Neuronal stem cell (in vitro differentiated cells): Measurements from ENCODE around the gene RAMP1.

ENCODE experiments used
- DNase-seq: peaks from one replicate; pipeline ENCODE4 v3.0.0-alpha.2; 2013; ENCODE audit warnings: low spot score
- H2AFZ ChIP-seq: one replicate; pipeline ENCODE4 v1.6.1; 2013; ENCODE audit warnings: mild to moderate bottlenecking, low read length, inconsistent platforms
- H2AK5ac ChIP-seq: 2 replicates; pipeline ENCODE4 v1.6.1; 2013; ENCODE audit warnings: low read depth, mild to moderate bottlenecking, inconsistent platforms, low read length, moderate library complexity, mixed read lengths
- H2BK120ac ChIP-seq: 2 replicates; pipeline ENCODE4 v1.6.1; 2013; ENCODE audit warnings: low read depth, mild to moderate bottlenecking, inconsistent platforms, low read length, moderate library complexity, mixed read lengths
- H2BK12ac ChIP-seq: one replicate; pipeline ENCODE4 v1.6.1; 2013; ENCODE audit warnings: low read length, inconsistent platforms
- H2BK15ac ChIP-seq: 2 replicates; pipeline ENCODE4 v1.6.1; 2013; ENCODE audit warnings: mild to moderate bottlenecking, low read length, inconsistent platforms, mixed read lengths
- H2BK5ac ChIP-seq: one replicate; pipeline ENCODE4 v1.6.1; 2013; ENCODE audit warnings: inconsistent platforms, mild to moderate bottlenecking, low read length, moderate library complexity
- H3K14ac ChIP-seq: one replicate; pipeline ENCODE4 v1.6.1; 2013; ENCODE audit warnings: low read length, inconsistent platforms
- H3K18ac ChIP-seq: 2 replicates; pipeline ENCODE4 v1.6.1; 2013; ENCODE audit warnings: low read length, inconsistent platforms
- H3K23ac ChIP-seq: 2 replicates; pipeline ENCODE4 v1.6.1; 2013; ENCODE audit warnings: low read depth, mild to moderate bottlenecking, mixed read lengths, low read length, inconsistent platforms; ENCODE audit not compliant: poor library complexity
- H3K27ac ChIP-seq: replicated peaks from 3 replicates; pipeline ENCODE4 v1.5.1; 2013; ENCODE audit warnings: low read length, inconsistent platforms
- H3K27me3 ChIP-seq, 3 experiments: 2 replicates each; pipeline ENCODE4 v1.6.1; 2013; ENCODE audit warnings: low read length in 3 of 3, mild to moderate bottlenecking in 2 of 3, inconsistent platforms in 1 of 3, low read depth in 1 of 3, mixed read lengths in 1 of 3, moderate library complexity in 1 of 3; ENCODE audit not compliant: control insufficient read depth in 3 of 3, insufficient read depth in 3 of 3
- H3K36me3 ChIP-seq, 2 donors: replicated peaks in 1 of 2; 2 replicates each; pipeline ENCODE4 v1.6.1; 2013; ENCODE audit warnings: low read length in 2 of 2; ENCODE audit not compliant: control insufficient read depth in 2 of 2, insufficient read depth in 2 of 2
- H3K4ac ChIP-seq: 2 replicates; pipeline ENCODE4 v1.6.1; 2013; ENCODE audit warnings: inconsistent platforms, mild to moderate bottlenecking, low read length, moderate library complexity
- H3K4me1 ChIP-seq, 2 donors: 1 replicate in 1 of 2; 2 replicates in 1 of 2; pipeline ENCODE4 v1.6.1; 2013; ENCODE audit warnings: low read length in 2 of 2, low read depth in 1 of 2; ENCODE audit not compliant: control insufficient read depth in 2 of 2, insufficient read depth in 1 of 2
- H3K4me2 ChIP-seq: one replicate; pipeline ENCODE4 v1.6.1; 2013; ENCODE audit warnings: mild to moderate bottlenecking, low read length, inconsistent platforms; ENCODE audit not compliant: insufficient read depth, poor library complexity, severe bottlenecking
- H3K4me3 ChIP-seq, 2 donors: 2 replicates each; pipeline ENCODE4 v1.5.1; 2013; ENCODE audit warnings: low read length in 2 of 2, mild to moderate bottlenecking in 2 of 2, inconsistent platforms in 1 of 2, moderate library complexity in 1 of 2
- H3K79me1 ChIP-seq: one replicate; pipeline ENCODE4 v1.6.1; 2013; ENCODE audit warnings: low read depth, mild to moderate bottlenecking, inconsistent platforms, low read length, moderate library complexity
- H3K9ac ChIP-seq: one replicate; pipeline ENCODE4 v1.6.1; 2013; ENCODE audit warnings: mild to moderate bottlenecking, low read depth, low read length, inconsistent platforms; ENCODE audit not compliant: poor library complexity
- H3K9me3 ChIP-seq, 2 donors: replicated peaks in 1 of 2; 2 replicates each; pipeline versions ENCODE3 to v1.6.1; 2013; ENCODE audit warnings: low read length in 2 of 2, mild to moderate bottlenecking in 2 of 2, inconsistent platforms in 1 of 2, low read depth in 1 of 2, mixed read lengths in 1 of 2, moderate library complexity in 1 of 2; ENCODE audit not compliant: control insufficient read depth in 2 of 2, insufficient read depth in 1 of 2
- H4K8ac ChIP-seq: one replicate; pipeline ENCODE4 v1.6.1; 2013; ENCODE audit warnings: low read depth, mild to moderate bottlenecking, inconsistent platforms, low read length, moderate library complexity
- H4K91ac ChIP-seq: one replicate; pipeline ENCODE4 v1.6.1; 2013; ENCODE audit warnings: low read length, low read depth, mild to moderate bottlenecking, inconsistent platforms; ENCODE audit not compliant: poor library complexity
- WGBS, 2 donors: extraction: QIAGEN DNeasy Blood & Tissue Kit; methylation state at CpG; one replicate each; pipeline ENCODE4 v1.1.7; 2013; ENCODE audit warnings: missing lambda C conversion rate in 2 of 2, mixed read lengths in 1 of 2; ENCODE audit not compliant: insufficient read length in 2 of 2, insufficient replicate concordance in 1 of 2; ENCODE audit errors: extremely low coverage in 2 of 2; 5-methylcytosine and 5-hydroxymethylcytosine counted together

RAMP1 gene

DNA sequence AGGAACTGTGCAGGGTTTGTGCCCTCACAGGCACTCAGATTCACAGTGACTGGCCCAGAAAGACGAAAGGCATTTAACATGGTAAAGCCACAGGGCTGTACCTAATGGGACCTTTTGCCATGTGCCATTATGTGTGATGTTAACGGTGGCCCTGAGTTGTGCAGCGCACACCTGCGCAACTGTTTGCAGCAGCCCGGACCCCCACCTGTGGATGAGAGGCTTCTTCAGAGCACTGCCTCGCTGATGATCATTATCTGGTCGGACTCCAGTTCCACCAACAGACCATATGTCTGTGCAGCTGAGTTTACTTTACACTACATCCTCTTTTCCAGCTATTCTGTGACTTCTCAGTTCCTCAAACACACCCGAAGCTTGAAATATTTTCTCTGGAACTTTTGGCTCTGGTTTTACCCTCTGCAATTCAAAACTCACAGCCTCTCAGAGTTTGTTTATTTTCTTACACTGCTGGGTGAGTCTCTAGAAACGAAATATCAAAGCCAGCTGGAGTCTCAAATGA is 71.8 kb downstream of the RAMP1 start:
- Histone ChIP-seq H3K27me3 (peaks cover 0 to 4% (median 0%) of the 10 kb centered on the region in 3 experiments), H4K8ac (no peak overlapping the region), H3K4me3 (no peak overlapping the region), H3K9me3 (no peaks in the 10 kb centered on the region), H3K36me3 (no peaks in the 10 kb centered on the region), H3K23ac (no peak overlapping the region), H2BK120ac (no peak overlapping the region), H3K27ac (no peak overlapping the region), H3K9ac (no peak overlapping the region), H3K4ac (no peak overlapping the region), H2AFZ (no peak overlapping the region), H3K79me1 (no peaks in the 10 kb centered on the region), H3K4me1 (no peaks in the 10 kb centered on the region), H2BK15ac (no peak overlapping the region), H2BK5ac (no peak overlapping the region), H3K18ac (no peak overlapping the region), H3K14ac (no peak overlapping the region), H2AK5ac (no peak overlapping the region), H2BK12ac (no peak overlapping the region), H4K91ac (no peak overlapping the region), H3K4me2 (no peak overlapping the region)
- no peak for DNase-seq
- WGBS, 2 donors, result no CpG with 5 or more reads among the region's 9 CpGs

DNA sequence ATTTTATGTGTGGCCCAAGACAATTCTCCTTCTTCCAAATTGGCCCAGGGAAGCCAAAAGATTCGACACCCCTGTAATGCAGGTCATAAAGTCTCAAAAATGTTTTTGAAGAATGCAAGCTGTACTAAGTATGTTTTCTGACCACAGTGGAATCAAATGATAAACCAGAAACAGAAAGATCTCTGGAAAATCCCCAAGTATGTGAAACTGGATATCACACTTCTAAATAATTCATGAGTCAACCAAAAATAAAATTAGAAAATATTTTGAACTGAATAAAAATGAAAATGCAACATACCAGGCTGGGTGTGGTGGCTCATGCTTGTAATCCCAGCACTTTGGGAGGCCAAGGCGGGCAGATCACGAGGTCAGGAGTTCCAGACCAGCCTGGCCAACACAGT is 73.3 kb downstream of the RAMP1 start:
- Histone ChIP-seq H3K9ac (no peak overlapping the region), H3K4me2 (no peak overlapping the region), H3K23ac (no peak overlapping the region), H2BK120ac (no peak overlapping the region), H2BK12ac (no peak overlapping the region), H3K27ac (no peak overlapping the region), H4K8ac (no peak overlapping the region), H3K18ac (no peak overlapping the region), H3K9me3 (no peaks in the 10 kb centered on the region), H2BK15ac (no peak overlapping the region), H2BK5ac (no peak overlapping the region), H2AFZ (no peak overlapping the region), H3K36me3 (no peaks in the 10 kb centered on the region), H3K79me1 (no peaks in the 10 kb centered on the region), H3K4ac (no peak overlapping the region), H3K14ac (no peak overlapping the region), H3K27me3 (peaks cover 0 to 4% (median 0%) of the 10 kb centered on the region in 3 experiments), H3K4me1 (no peaks in the 10 kb centered on the region), H3K4me3 (no peak overlapping the region), H4K91ac (no peak overlapping the region), H2AK5ac (no peak overlapping the region)
- DNase-seq, result no peak
- no CpG with 5 or more reads among the region's 3 CpGs for WGBS, 2 donors

DNA sequence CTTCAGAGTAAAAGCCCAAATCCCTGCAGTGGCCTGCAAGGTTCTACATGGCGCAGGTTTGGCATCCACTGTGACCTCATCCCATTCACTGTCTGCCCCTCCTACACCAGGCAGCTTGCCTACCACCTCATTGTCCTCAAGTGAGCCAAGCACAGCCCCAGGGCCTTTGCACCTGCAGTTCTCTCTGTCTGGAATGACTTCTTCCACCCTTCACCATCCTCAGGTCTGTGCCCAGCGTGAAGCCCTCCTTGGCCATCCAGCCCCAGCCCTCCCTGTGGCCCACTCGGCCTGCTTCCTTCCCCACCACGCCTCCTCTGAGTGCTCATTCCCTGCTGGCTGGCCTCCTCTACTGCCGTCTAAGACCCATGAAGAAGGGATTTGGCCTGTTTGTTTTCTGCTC is 74.8 kb downstream of the RAMP1 start:
- Histone ChIP-seq H3K27me3 (peaks cover 0 to 4% (median 0%) of the 10 kb centered on the region in 3 experiments), H2AK5ac (no peak overlapping the region), H2BK5ac (no peak overlapping the region), H3K18ac (no peak overlapping the region), H3K23ac (no peak overlapping the region), H3K36me3 (no peaks in the 10 kb centered on the region), H3K4me3 (peak overlapping the region in 1 of 2 donors; percentile 5), H3K14ac (no peak overlapping the region), H3K4ac (no peak overlapping the region), H3K4me2 (no peak overlapping the region), H3K9me3 (no peaks in the 10 kb centered on the region), H3K9ac (no peak overlapping the region), H3K79me1 (no peaks in the 10 kb centered on the region), H3K27ac (no peak overlapping the region), H2BK15ac (no peak overlapping the region), H2AFZ (no peak overlapping the region), H3K4me1 (no peaks in the 10 kb centered on the region), H4K8ac (no peak overlapping the region), H4K91ac (no peak overlapping the region), H2BK120ac (no peak overlapping the region), H2BK12ac (no peak overlapping the region)
- WGBS, 2 donors, result no CpG with 5 or more reads among the region's 5 CpGs
- DNase-seq, result no peak

DNA sequence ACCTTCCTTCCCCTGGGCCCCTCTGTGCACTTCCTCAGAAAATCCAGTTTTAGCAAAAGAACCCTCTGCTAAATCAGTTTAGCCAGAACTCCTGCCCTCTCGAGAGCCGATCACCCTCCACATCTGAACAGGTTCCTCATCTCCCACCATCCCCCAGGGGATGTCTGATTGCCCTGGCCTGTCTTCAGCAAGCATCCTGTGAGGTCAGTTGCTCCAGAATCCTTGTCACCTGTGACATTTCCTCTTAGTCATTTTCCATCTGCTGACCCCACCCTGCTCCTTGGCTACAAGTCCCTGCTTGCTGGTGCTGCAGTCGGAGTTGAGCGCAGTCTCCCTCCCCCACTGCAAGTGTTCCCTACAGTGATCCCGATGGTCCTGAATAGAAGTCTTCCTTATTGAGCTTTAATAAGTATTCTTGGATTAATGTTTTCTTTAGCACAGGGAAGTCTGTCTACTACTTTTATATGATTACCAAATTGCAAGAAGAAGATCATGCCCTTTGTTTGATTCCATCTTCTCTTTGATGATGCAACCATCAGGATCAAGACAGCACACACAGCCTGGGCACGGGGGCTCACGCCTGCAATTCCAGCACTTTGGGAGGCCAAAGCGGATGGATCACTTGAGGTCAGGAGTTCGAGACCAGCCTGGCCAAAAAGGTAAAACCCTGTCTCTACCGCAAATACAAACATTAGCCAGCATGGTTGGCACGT is 76.5 kb downstream of the RAMP1 start:
- Histone ChIP-seq H3K36me3 (no peaks in the 10 kb centered on the region), H2BK5ac (no peak overlapping the region), H2AFZ (no peak overlapping the region), H2BK12ac (no peak overlapping the region), H3K14ac (peak overlapping the region; percentile 58), H3K23ac (peak overlapping the region; percentile 92), H3K4me1 (no peaks in the 10 kb centered on the region), H4K8ac (no peak overlapping the region), H3K18ac (peak overlapping the region; percentile 9), H3K27me3 (peaks cover 0 to 4% (median 0%) of the 10 kb centered on the region in 3 experiments), H3K4me2 (no peak overlapping the region), H3K9ac (no peak overlapping the region), H3K4ac (no peak overlapping the region), H2BK15ac (no peak overlapping the region), H3K79me1 (no peaks in the 10 kb centered on the region), H3K27ac (no peak overlapping the region), H2BK120ac (no peak overlapping the region), H3K9me3 (no peaks in the 10 kb centered on the region), H4K91ac (no peak overlapping the region), H2AK5ac (no peak overlapping the region), H3K4me3 (no peak overlapping the region)
- no CpG with 5 or more reads among the region's 11 CpGs for WGBS, 2 donors
- DNase-seq, result no peak
